HUES6 (cell line): ENCODE measurements around the gene NFIL3.
A peak's percentile ranks its signal among the peaks of the same experiment; 100 is the strongest.

ENCODE experiments used
- H3K27ac ChIP-seq: 2 replicates; pipeline ENCODE4 v1.7.0; 2013; ENCODE audit warnings: low read depth, mild to moderate bottlenecking, low read length, inconsistent platforms
- H3K27me3 ChIP-seq: 2 replicates; pipeline ENCODE4 v1.6.1; 2013; ENCODE audit warnings: low read length; ENCODE audit not compliant: control insufficient read depth, insufficient read depth
- H3K36me3 ChIP-seq: 2 replicates; pipeline ENCODE4 v1.6.1; 2013; ENCODE audit warnings: low read length; ENCODE audit not compliant: control insufficient read depth, insufficient read depth
- H3K4me1 ChIP-seq: 2 replicates; pipeline ENCODE4 v1.6.1; 2013; ENCODE audit warnings: low read length; ENCODE audit not compliant: control insufficient read depth, insufficient read depth
- H3K4me3 ChIP-seq: 2 replicates; pipeline ENCODE4 v1.5.1; 2013; ENCODE audit warnings: low read depth, low read length
- H3K9ac ChIP-seq: one replicate; pipeline ENCODE4 v1.6.1; 2013; ENCODE audit warnings: mild to moderate bottlenecking, low read length
- H3K9me3 ChIP-seq: 2 replicates; pipeline ENCODE4 v1.6.1; 2013; ENCODE audit warnings: low read depth, low read length; ENCODE audit not compliant: control insufficient read depth, insufficient read depth

The NFIL3 gene

DNA sequence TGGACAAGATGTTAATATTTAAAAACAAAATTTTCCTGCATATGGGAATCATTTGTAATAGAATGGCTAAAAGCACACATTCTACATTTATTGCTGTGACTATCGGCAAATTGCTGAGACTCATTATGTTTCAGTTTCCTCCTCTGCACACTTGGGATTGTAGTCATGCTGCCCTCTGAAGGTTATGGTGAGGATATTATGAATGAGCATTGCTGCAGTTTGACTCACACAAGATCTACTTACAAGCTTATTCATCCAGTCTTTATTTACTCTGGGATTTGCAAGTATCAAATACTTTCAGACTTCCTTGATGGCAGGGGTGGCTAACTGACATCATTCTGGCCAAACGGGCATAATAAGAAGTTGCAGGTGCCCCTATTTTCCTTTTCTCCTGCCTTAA lies 9.5 kb upstream of the NFIL3 start:
- H3K4me3 ChIP-seq: no peak overlapping the region
- H3K4me1 ChIP-seq: no peaks in the 10 kb centered on the region
- H3K27ac ChIP-seq: no peak overlapping the region
- no peaks in the 10 kb centered on the region for H3K27me3 ChIP-seq
- no peaks in the 10 kb centered on the region for H3K9me3 ChIP-seq
- H3K36me3 ChIP-seq: no peaks in the 10 kb centered on the region
- H3K9ac ChIP-seq: no peak overlapping the region

DNA sequence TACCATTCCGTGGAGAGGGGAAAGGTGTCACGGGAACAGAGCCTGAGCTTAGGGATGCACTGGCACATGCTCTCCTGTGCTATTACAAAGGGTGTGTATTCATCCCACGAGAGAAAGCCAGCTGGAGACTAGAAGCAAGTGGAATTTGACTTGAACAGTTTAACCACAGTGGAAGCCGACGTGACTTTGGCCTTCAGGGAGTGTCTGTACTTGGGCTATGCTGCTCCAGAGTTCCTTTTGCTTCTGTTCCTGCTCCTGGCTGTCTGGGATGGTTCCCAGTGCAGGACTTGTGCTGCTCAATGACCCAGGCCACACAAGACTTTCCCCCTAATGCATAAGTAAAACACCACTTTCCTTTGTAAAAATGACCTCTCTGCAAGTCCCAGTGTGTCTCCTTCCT lies 7.9 kb upstream of the NFIL3 start:
- Histone ChIP-seq H3K4me3 (no peak overlapping the region), H3K36me3 (no peaks in the 10 kb centered on the region), H3K27ac (no peak overlapping the region), H3K9me3 (no peaks in the 10 kb centered on the region), H3K4me1 (no peaks in the 10 kb centered on the region), H3K27me3 (no peaks in the 10 kb centered on the region), H3K9ac (no peak overlapping the region)

DNA sequence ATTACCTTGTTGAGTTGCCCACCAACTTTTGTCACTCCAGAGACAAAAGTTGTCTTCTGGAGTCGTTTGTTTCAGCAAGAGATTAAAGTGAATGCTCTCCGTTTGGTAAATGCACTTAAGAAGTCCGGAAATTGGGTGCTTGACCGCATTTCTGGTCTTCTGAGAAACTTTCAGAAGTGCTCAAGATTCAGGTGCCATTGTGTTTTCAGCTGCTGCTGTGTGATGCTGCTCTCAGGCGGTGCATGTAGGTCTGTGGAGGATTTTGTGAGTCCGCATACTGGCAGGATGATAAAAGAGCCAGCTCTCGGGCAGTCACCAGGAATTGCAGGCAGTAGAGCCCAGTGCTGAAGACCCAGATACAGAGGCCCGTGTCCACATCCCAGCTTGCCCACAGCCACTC lies 5.9 kb upstream of the NFIL3 start:
- Histone ChIP-seq H3K27me3 (peaks cover 15% of the 10 kb centered on the region), H3K4me1 (peaks cover 7% of the 10 kb centered on the region; the same call in 1 of the 2 replicates), H3K27ac (no peak overlapping the region), H3K9me3 (no peaks in the 10 kb centered on the region), H3K36me3 (no peaks in the 10 kb centered on the region), H3K9ac (no peak overlapping the region), H3K4me3 (no peak overlapping the region)

DNA sequence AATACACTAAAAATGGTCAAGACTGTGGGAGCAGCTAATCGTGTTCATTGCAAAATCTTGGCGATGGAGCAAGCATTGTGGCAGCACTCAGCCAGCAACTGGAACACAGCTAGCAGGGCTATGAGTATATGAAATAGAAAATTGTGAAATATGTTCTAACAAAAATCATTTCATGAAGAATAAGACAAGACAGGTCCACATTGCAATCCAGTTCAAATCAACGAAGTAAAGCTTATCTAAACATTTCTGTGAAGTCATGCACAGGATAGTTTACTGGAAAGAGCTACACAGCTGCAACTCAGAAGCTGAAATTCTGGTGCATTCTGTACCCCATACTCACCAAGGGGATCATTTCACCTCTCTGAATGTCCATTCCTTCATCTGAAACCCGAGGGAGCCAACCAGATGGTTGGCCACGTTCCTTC lies 5.3 kb upstream of the NFIL3 start:
- H3K4me1 ChIP-seq: peaks cover 7% of the 10 kb centered on the region; the same call in 1 of the 2 replicates
- H3K27ac ChIP-seq: no peak overlapping the region
- H3K9ac ChIP-seq: no peak overlapping the region
- no peaks in the 10 kb centered on the region for H3K36me3 ChIP-seq
- no peak overlapping the region for H3K4me3 ChIP-seq
- no peaks in the 10 kb centered on the region for H3K9me3 ChIP-seq
- H3K27me3 ChIP-seq: peaks cover 20% of the 10 kb centered on the region

DNA sequence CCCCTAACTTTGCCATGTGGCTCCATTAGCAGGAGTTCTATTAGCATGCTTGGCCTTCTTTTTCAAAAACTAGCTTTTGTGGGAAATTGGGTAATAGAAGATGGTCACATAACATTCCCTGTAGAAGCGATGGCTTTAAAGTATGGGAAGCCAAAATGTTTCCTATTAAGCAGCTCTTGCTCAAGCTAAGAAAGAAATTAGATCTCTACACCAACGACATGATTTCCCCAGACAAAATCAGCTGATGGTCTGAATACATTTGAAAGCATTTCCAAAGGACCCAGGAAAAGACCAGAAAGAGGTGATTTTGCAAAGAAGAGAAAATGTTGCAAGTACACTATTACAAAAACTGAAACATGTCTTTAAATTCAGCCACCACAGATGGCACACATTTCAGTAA lies 4.8 kb upstream of the NFIL3 start:
- Histone ChIP-seq H3K4me3 (no peak overlapping the region), H3K9me3 (no peaks in the 10 kb centered on the region), H3K36me3 (no peaks in the 10 kb centered on the region), H3K4me1 (peaks cover 7% of the 10 kb centered on the region; the same call in 1 of the 2 replicates), H3K27ac (no peak overlapping the region), H3K27me3 (peaks cover 21% of the 10 kb centered on the region), H3K9ac (no peak overlapping the region)

DNA sequence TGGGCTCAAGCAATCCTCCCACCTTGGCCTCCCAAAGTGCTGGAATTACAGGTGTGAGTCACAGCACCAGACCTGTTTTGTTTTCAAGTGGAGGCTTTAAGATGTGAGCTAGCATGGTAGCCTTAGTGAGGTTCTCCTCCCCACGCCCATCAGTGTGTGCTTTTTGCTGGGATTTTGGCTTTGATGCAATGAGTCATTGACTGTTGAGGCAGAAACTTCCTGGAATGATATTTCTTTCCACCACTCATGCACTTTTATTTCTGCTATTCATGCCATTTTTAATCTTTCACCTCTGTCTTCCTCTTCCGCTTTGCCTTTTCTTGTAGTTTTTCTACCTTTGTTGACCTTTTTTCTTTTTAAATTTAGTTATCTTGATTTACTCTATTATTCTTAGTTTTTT lies 4.2 kb upstream of the NFIL3 start:
- Histone ChIP-seq H3K36me3 (no peaks in the 10 kb centered on the region), H3K4me3 (no peak overlapping the region), H3K9ac (no peak overlapping the region), H3K27ac (no peak overlapping the region), H3K27me3 (peaks cover 22% of the 10 kb centered on the region), H3K9me3 (no peaks in the 10 kb centered on the region), H3K4me1 (peaks cover 7% of the 10 kb centered on the region; the same call in 1 of the 2 replicates)

GRCh38 chr9:91426123-91426745 lies 2.6 kb upstream of the NFIL3 start:
- Histone ChIP-seq H3K4me1 (peaks cover 16% of the 10 kb centered on the region), H3K9ac (no peak overlapping the region), H3K27ac (no peak overlapping the region), H3K9me3 (no peaks in the 10 kb centered on the region), H3K36me3 (no peaks in the 10 kb centered on the region), H3K4me3 (no peak overlapping the region), H3K27me3 (peaks cover 37% of the 10 kb centered on the region)

DNA sequence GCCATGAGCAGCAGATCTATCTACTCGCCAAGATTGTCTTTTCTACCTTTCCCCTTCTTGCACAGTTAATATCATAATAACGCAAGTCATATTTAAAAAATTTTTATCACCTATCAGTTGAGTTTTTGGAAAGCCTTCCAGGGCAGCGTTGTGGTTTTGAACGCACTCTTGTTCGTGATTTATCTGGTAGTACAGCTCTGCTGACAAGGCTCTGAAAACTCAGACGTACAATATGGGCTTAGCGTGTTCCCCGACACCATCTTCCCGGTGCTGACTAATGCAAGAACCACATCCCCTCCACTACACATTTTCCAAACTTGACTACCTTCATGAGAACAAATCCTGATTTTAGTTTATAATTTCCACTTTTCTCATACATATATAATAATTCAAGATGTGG lies 1.6 kb upstream of the NFIL3 start:
- Histone ChIP-seq H3K27ac (no peak overlapping the region), H3K27me3 (peaks cover 44% of the 10 kb centered on the region), H3K36me3 (no peaks in the 10 kb centered on the region), H3K9me3 (no peaks in the 10 kb centered on the region), H3K4me1 (peaks cover 22% of the 10 kb centered on the region), H3K4me3 (peak overlapping the region; percentile 88), H3K9ac (no peak overlapping the region)

GRCh38 chr9:91424403-91425176 lies 958 bp upstream of the NFIL3 start:
- H3K27me3 ChIP-seq: peaks cover 46% of the 10 kb centered on the region
- H3K36me3 ChIP-seq: no peaks in the 10 kb centered on the region
- peak overlapping the region; percentile 88 for H3K4me3 ChIP-seq
- peaks cover 23% of the 10 kb centered on the region for H3K4me1 ChIP-seq
- no peak overlapping the region for H3K27ac ChIP-seq
- no peaks in the 10 kb centered on the region for H3K9me3 ChIP-seq
- peak overlapping the region; percentile 80 for H3K9ac ChIP-seq

GRCh38 chr9:91422758-91423711 lies 597 bp downstream of the NFIL3 start:
- no peaks in the 10 kb centered on the region for H3K9me3 ChIP-seq
- peak overlapping the region; percentile 25 for H3K9ac ChIP-seq
- H3K27me3 ChIP-seq: peaks cover 46% of the 10 kb centered on the region
- H3K4me1 ChIP-seq: peaks cover 27% of the 10 kb centered on the region
- peak overlapping the region; percentile 77 for H3K4me3 ChIP-seq
- H3K27ac ChIP-seq: no peak overlapping the region
- H3K36me3 ChIP-seq: no peaks in the 10 kb centered on the region
